Tibial artery (tissue), 4 donors: ENCODE measurements around the gene IFRD2.
A peak's percentile ranks its signal among the peaks of the same experiment; 100 is the strongest.
"Not testable (repeated sequence)": the region's sequence is repeated elsewhere in the genome, so short reads cannot be mapped to it uniquely, and the experiment has no call there.

Experiments used
- DNase-seq, 2 donors: peaks; one replicate each; pipeline ENCODE4 v3.0.0-alpha.2; 2019
- H3K27ac ChIP-seq, 2 donors: fragments of 200-600 bp; sonication (generic) in 1 of 2; 1 replicate in 1 of 2; 2 replicates in 1 of 2; pipeline ENCODE4 v1.5.1; 2018 to 2019; ENCODE audit warnings: mild to moderate bottlenecking in 1 of 2
- H3K27me3 ChIP-seq, 2 donors: fragments of 200-600 bp; sonication (generic) in 1 of 2; one replicate each; pipeline versions ENCODE4 v1.5.1 to v1.6.0; 2016 to 2019
- H3K36me3 ChIP-seq, 3 donors: fragments of 200-600 bp; sonication (generic) in 2 of 3; one replicate each; pipeline ENCODE4 v1.5.1; 2016 to 2019; ENCODE audit warnings: mild to moderate bottlenecking in 2 of 3
- H3K4me1 ChIP-seq, 4 donors: fragments of 200-600 bp; sonication (generic) in 2 of 4; 1 replicate in 3 of 4; 2 replicates in 1 of 4; pipeline ENCODE4 v1.5.1; 2016 to 2019
- H3K4me3 ChIP-seq, 2 donors: fragments of 200-600 bp; sonication (generic) in 1 of 2; 1 replicate in 1 of 2; 2 replicates in 1 of 2; pipeline ENCODE4 v1.5.1; 2018 to 2019; ENCODE audit warnings: mild to moderate bottlenecking in 2 of 2
- H3K9me3 ChIP-seq, 3 donors: fragments of 200-600 bp; sonication (generic) in 1 of 3; one replicate each; pipeline ENCODE4 v1.5.1; 2016 to 2019
- CTCF ChIP-seq, 2 experiments: fragments of 200-600 bp in 1 of 2; fragments of 450-650 bp in 1 of 2; IDR thresholded peaks; one replicate each; pipeline ENCODE4 v1.5.1; 2017 to 2019; ENCODE audit warnings: antibody characterized with exemption in 2 of 2, mild to moderate bottlenecking in 1 of 2, moderate library complexity in 1 of 2
- intact Hi-C: fragments of 100-400 bp; cut with DNase I; formaldehyde crosslinking; loops from one replicate; pipeline ENCODE4 v1.15.0; 2023; ENCODE audit warnings: low total_unique reads

Gene IFRD2

GRCh38 chr3:50288387-50289007 is 3.7 kb downstream of the IFRD2 start:
- Histone ChIP-seq H3K27ac (no peak overlapping the region), H3K9me3 (no peaks in the 10 kb centered on the region), H3K4me3 (no peak overlapping the region), H3K27me3 (no peaks in the 10 kb centered on the region), H3K4me1 (peaks cover 0 to 25% (median 21%) of the 10 kb centered on the region in 4 donors), H3K36me3 (peaks cover 18 to 47% (median 36%) of the 10 kb centered on the region in 3 donors)
- intact Hi-C loops: no loop called here
- TF ChIP-seq CTCF (IDR thresholded peaks at IDR 0.05): no peak
- DNase-seq: no peak

- H3K4me1 ChIP-seq: peaks cover 0 to 15% (median 11%) of the 10 kb centered on the region in 4 donors
- intact Hi-C loops: no loop called here
Measured at GRCh38 chr3:50287262-50287661, 5.0 kb downstream of the IFRD2 start.

DNA sequence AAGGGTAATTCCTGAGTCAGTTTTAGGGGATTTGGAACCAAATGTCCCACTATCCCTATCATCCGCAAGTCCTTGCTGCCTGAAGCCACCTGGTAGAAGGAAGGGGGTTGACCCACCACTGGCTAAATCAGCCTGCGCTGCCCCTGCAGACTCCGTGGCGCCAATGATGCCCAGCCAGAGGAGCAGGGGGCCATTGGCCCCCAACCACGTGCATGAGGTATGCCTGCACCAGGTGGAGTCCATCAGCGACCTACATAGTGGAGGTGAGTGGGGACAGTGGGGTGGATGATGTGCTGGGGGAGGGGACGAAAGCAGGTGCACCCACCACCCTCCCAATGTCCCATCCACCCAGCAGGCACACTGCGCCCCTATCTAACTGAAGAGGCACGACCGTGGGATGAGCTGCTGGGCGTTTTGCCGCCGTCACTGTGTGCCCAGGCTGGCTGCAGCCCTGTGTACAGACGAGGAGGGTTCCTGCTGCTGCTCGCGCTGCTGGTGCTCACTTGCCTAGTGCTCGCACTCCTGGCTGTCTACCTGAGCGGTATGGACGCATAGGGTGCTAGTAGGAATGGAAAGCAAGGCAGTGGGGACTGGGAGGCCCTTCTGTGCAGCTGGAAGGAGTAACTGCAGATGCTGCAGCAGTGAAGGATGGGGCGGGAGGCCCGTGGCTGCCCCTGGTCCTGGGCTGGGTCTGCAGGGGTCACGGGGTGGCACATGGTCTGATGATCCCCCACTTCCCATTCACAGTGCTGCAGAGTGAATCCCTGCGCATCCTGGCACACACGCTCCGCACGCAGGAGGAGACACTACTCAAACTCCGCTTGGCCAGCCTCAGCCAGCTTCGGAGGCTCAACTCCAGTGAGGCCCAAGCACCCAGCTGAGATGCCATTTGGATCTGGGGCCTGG is 5.7 kb downstream of the IFRD2 start:
- intact Hi-C loops: no loop called here
- DNase-seq: no peak
- H3K36me3 ChIP-seq: peaks cover 18 to 47% (median 36%) of the 10 kb centered on the region in 3 donors
- no peak for TF ChIP-seq CTCF (IDR thresholded peaks at IDR 0.05)
- H3K27ac ChIP-seq: no peak overlapping the region
- H3K4me1 ChIP-seq: peaks cover 0 to 15% (median 9%) of the 10 kb centered on the region in 4 donors
- H3K27me3 ChIP-seq: no peaks in the 10 kb centered on the region
- no peaks in the 10 kb centered on the region for H3K9me3 ChIP-seq
- H3K4me3 ChIP-seq: no peak overlapping the region

More at GRCh38 chr3:50287262-50287661, 5.0 kb downstream of the IFRD2 start:
- Histone ChIP-seq H3K27me3 (no peaks in the 10 kb centered on the region), H3K36me3 (peaks cover 18 to 47% (median 36%) of the 10 kb centered on the region in 3 donors), H3K27ac (no peak overlapping the region), H3K4me3 (no peak overlapping the region), H3K9me3 (no peaks in the 10 kb centered on the region)
- DNase-seq: no peak
- no peak for TF ChIP-seq CTCF (IDR thresholded peaks at IDR 0.05)

GRCh38 chr3:50284121-50284520 is 8.1 kb downstream of the IFRD2 start:
- H3K27me3 ChIP-seq, H3K27ac ChIP-seq, H3K4me1 ChIP-seq, intact Hi-C loops, H3K9me3 ChIP-seq, DNase-seq, H3K4me3 ChIP-seq: not testable (repeated sequence)
- H3K36me3 ChIP-seq: peaks cover 12 to 32% (median 23%) of the 10 kb centered on the region in 3 donors

- peak overlapping the region; percentile 9 to 60 for H3K27ac ChIP-seq
- no peak overlapping the region for H3K4me3 ChIP-seq
- H3K36me3 ChIP-seq: peaks cover 0 to 17% (median 0%) of the 10 kb centered on the region in 3 donors
- no peaks in the 10 kb centered on the region for H3K9me3 ChIP-seq
- intact Hi-C loops: loop anchor here (5.0 to 10.0 kb wide), 2 partner anchors 37 to 155 kb away; no protein-coding TSS in a partner anchor
- TF ChIP-seq CTCF (IDR thresholded peaks at IDR 0.05): no peak
- H3K4me1 ChIP-seq: peaks cover 0 to 16% (median 12%) of the 10 kb centered on the region in 4 donors
- no peaks in the 10 kb centered on the region for H3K27me3 ChIP-seq
- DNase-seq: no peak
Measured at GRCh38 chr3:50279255-50280016, 12.8 kb downstream of the IFRD2 start.
